NCI-H748 treated with DMSO at 0.1 percent for 48 hours (cell line): ENCODE measurements around the gene OR2B3.
"Not testable (repeated sequence)": the region's sequence is repeated elsewhere in the genome, so short reads cannot be mapped to it uniquely, and the experiment has no call there.

Experiments used
- DNase-seq: peaks from one replicate; lab custom pipeline; 2025; lab: John Stamatoyannopoulos, UW

The OR2B3 gene, protein sequence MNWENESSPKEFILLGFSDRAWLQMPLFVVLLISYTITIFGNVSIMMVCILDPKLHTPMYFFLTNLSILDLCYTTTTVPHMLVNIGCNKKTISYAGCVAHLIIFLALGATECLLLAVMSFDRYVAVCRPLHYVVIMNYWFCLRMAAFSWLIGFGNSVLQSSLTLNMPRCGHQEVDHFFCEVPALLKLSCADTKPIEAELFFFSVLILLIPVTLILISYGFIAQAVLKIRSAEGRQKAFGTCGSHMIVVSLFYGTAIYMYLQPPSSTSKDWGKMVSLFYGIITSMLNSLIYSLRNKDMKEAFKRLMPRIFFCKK

DNA sequence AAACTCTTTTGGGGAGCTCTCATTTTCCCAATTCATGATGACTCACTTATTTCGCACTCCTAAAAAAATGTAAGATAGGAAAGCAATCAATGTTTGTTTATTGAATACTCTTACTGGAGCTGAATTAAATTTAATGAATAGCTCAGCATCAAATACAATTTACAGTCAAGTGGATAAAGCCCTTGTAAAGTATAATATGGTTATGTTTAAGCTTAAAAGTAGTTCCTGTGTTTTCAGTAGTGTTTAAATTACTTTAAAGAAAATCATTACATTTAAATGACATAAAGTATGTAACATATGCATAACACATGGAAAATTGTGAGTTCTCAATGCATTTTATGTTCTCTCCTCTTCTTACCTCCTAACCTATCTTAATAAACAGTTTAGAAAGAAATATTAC is at the start of gene OR2B3:
Gene OR2B3 (minus strand): TSS at position 101 of the 400 bp plus-strand sequence. CDS start 65 bp downstream, at position 36.
- no peak for DNase-seq

DNA sequence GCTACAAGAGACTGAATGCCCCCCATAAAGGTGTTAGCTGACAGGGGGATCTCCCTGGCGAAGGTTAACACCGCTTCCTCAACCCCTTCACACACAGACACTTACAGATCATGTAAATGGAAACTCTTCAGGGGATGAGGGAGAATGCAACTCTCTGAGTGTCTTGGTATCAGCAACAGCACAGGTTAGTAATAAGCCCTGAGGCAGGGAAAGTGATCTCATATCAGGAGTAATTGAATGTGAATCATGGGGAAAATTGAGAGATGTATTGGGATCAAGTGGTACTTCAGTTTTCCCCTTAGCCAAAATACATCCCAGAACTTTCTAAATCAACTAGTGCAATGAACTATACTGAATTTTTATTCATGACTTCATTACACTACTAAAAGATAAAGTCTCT is 44.6 kb upstream of the OR2B3 start:
- no peak for DNase-seq

DNA sequence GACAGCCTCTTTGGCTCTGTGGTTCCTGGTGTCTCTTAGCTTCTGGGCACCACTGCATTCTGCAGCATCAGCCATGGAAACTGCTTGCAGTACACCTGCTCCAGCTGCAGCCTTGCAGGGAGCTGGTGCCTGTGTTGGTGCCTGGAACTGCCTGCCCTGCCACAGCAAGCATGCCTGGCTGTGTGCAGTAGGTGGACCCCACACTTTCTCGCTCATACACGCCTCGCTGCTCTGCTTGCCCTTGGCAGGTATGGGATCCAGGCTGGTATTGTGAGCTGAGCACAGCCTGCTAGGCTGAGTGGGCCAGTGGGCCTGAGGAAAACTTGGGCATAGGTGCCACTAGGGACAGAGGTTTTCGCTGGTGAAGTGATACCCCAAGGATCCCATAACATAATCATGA is 43.5 kb upstream of the OR2B3 start:
- DNase-seq, result no peak

DNA sequence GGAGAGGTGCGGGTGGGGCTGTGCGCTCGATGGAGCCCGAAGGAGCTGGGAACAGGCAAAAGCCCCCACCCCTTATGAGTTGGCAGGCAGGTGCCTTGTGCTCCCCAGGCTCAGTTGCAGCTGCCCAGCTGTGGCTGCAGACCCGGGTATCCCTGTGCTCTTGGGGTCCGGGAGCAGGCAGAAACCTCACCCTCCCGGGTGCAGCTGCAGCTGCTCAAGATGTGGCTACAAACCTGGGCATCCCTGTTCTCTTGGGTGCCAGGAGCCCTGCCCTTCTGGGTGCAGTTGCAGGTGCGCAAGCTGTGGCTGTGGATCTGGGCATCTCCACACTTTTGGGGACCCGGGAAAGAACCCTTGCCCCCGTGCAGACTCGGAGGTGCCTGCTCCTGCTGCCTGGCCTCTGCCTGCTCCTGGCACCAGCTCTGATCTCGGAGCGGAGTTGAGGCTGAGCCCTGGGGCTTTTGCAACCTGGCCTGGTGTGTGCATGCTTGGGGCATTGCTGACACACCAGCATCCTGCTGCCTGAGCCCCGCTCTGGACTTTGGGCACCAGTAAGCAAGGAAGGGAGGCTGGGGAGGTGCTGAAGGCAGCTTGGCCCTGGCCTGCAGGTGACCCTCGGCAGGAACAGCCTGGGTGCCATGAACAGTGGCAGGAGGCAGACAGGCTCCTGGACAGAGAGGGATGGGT is 42.4 kb upstream of the OR2B3 start:
- no peak for DNase-seq

DNA sequence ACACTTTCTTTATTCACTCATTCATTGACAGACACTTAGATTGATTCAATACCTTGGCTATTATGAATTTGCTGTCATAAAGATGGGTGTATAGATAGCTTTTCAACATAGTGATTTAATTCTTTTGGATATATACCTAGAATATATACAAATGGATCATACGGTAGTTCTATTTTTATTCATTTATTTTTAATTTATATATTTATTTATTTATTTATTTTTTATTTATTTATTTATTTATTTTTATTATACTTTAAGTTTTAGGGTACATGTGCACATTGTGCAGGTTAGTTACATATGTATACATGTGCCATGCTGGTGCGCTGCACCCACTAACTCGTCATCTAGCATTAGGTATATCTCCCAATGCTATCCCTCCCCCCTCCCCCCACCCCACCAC is 27.9 kb upstream of the OR2B3 start:
- DNase-seq, result not testable (repeated sequence)

DNA sequence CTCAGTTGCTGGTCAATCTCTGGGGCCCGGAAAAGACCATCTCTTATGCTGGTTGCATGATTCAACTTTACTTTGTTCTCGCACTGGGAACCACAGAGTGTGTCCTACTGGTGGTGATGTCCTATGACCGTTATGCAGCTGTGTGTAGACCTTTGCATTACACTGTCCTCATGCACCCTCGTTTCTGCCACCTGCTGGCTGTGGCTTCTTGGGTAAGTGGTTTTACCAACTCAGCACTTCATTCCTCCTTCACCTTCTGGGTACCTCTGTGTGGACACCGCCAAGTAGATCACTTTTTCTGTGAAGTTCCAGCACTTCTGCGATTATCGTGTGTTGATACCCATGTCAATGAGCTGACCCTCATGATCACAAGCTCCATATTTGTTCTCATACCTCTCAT is 25.0 kb upstream of the OR2B3 start:
- no peak for DNase-seq

DNA sequence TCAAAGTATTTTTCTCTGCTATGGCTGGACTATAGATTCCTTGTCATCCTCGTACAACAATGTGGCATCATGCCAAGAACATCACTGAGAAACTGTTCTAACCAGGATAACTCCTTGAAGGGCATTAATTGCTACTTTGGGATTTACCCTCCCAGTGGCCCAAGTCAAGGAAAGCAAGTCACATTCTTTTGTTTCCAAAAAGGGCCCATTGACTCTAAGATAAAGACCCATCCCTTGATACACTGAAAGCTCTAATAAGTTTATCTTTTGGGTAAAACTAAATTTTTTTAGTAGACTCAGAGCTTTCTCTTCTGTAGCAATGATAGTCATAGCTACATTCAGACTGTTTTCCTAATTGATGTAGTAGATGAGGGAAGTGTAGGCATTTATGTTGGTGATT is 20.6 kb upstream of the OR2B3 start, which contains the start of gene OR2J3:
Gene OR2J3 (plus strand): TSS at position 301 of the 400 bp plus-strand sequence. CDS start 3,833 bp downstream, outside the sequence.
- no peak for DNase-seq

DNA sequence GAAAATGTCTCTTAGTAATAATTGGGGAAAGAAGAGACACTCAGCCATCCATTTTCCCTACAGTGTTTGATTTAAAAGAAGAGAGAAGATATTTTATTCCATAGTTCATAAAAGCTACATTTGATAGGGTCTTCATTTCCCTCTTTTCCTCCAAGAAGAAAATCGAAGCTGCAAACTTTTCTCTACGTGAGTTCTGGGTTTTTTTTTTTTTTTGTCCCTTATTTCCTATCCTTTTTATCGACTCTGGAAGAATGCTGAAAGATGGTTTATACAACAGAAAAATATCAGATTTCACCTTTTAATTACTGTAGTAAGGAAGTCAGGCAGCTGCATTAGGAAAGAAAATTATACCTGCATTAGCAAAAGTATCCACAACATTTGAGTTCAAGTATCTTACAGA is 12.1 kb upstream of the OR2B3 start, which contains the start of gene OR2J1:
Gene OR2J1 (plus strand): TSS at position 301 of the 400 bp plus-strand sequence. CDS start 1,453 bp downstream, outside the sequence.
- DNase-seq, result no peak

DNA sequence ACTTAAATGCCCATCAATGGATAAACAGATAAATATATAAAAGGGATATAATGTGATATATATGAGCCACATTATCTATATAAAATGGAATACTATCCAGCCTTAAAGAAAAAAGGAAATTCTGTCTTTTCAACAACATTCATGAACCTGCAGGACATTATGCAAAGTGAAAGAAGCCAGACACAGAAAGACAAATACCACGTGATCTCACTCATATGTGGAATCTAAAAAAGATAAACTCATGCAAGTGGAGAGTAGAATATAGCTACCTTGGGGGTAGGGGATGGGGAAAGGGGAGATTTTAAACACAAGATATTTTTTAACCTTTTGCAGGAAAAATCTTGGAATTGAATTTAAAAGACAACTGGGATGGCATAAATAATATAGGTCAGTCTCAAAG is 10.7 kb upstream of the OR2B3 start:
- DNase-seq, result no peak

DNA sequence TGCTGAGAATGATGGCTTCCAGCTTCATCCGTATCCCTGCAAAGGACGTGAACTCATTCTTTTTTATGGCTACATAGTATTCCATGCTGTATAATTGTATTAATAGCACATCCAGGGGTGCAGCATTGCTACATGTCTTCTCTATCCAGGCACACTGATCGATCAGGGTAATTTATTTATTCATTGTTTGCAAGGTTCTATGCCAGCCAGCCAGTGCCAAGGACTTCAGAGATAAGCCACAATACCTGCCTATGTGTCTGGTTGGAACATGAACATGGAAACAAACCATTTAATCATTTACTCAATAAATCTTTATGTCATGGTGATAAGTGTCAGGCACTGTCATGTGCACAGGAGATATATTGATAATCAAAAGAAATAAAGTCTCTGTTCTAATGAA is 5.8 kb upstream of the OR2B3 start:
- no peak for DNase-seq

DNA sequence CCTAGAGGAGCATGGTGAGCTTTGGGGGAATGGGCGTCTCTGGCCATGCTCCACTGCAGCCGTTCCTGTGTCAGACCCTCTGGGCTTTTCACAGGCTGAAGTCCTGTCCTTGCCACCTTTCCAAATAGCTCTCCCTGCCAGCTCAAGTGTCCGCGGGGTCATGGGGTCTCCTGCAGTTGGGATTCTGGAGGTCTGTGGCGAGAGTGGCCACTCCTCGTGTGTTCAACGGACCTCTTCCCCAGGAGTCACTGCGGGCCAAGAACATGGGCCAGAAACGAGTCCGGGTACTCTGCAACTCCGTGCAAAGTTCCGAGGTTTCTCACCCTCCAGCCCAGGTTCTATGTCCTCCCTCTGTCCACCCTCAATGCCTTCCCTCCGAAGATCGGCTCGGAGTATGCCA is 4.7 kb downstream of the OR2B3 start:
- no peak for DNase-seq

DNA sequence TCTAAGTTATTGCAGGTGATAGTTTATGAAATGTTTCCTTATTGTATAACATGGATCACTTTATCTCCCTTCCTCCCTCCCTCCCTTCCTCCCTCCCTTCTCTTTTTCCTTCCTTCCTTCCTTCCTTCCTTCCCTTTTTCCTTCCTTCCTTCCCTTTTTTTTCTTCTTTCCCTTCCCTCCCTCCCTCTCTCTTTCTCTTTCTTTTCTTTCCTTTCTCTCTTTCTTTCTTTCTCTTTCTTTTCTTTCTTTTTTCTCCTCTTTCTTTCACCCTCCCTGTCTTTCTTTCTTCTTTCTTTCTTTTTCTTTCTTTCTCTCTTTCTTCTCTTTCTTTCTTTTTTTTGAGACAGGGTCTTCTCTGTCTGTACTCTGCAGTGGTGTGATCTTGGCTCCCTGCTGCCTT is 5.8 kb downstream of the OR2B3 start:
- no peak for DNase-seq

DNA sequence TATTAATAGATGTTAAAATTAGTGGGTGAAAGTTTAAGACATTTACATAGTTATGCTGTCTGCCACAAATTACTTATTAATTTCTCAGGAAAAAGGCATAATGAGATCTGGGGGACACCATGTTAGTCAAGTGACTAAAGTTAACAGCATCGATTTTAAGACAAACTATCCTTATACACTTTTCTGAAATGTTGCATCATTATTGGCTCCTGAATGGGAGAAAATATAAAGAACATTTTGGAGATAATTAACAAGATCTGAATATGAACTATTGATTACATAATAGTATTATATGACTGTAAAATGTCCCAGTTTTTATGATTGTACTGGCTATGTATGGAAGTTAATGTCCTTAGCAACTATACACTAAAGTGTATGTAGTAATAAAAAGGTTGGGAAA is 7.9 kb downstream of the OR2B3 start:
- DNase-seq, result no peak

DNA sequence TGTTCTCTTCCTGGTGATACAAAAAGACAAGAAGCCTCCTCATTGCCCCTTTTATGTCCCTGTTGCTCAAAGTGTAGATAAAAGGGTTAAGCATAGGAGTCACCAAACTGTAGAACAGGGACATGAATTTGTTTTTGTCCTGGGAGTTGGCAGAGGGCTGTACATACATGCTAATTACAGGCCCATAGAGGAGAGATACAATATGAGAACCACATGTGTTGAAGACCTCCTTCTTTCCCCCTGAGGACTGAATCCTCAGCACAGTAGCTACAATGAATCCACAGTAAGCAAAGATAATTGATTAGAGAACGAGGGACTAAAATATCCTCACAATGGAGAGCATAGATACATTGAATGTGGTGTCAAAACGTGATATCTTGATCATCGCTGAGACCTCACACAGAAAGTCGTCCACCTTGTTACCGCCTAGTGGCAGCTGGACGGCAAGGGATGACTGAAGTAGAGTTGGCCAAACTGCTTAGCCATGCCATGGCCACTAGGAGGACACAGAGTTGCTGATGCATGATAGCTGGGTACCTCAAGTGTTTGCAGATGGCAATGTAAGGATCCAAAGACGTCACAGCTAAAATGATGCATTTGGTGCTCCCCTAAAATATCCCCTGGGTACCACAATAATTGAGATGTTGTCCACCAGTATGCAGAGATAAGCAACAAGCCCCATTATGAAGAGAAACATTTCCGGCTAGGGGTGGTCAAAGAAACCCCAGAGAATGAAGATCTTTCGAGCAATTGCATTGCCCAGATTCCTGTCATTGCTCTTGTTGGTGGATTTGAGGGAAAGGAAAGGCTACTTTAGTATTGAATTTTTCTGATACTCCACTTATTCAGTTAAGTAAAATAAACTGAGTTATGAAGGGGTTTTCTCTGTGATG is 15.0 kb downstream of the OR2B3 start:
- DNase-seq, result peak; percentile 35

DNA sequence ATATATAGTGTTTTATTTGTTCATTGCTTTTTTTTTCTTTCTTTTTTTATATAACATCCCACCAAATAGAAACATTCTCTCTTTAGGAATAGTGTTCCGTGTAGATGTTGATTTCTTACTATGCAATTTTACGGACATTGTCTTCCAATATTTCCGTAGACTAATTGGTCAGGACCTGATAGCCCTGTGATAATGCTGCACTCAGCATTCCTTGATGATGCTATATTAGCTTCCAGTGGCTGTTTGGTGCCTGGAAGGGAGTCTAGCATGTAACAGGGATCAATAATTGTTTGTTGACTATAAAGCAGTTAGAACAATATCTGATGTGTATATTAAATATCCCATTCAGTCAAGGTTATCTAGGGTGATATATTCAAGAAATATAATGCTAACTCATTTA is 35.4 kb downstream of the OR2B3 start:
- no peak for DNase-seq

DNA sequence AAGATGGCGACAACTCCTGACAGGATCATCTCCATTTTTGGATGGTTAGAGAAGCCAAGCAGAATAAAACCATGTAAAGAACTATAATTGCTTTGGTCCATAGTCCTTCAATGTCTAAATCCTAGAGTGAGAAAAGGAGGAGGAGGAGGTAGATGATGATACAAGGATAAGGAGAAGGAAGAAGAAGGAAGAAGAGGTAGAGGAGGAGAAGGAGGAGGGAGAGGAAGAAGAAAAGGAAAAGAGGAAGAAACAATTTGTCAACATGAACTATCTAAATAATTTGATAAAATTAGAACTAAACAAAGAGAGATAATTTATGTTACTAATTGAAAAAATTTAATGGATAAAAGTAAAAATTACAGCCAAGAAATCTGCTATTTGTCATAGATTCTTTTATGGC is 42.0 kb downstream of the OR2B3 start, which contains the start of gene OR2W1:
Gene OR2W1 (minus strand): TSS at position 101 of the 400 bp plus-strand sequence. CDS start 0 bp downstream, at position 101.
- DNase-seq, result no peak
